NCI-H345 (cell line): ENCODE results near the gene FAH.

ENCODE experiments used
- DNase-seq: peaks from one replicate; lab custom pipeline; 2025; lab: John Stamatoyannopoulos, UW

Gene FAH

DNA sequence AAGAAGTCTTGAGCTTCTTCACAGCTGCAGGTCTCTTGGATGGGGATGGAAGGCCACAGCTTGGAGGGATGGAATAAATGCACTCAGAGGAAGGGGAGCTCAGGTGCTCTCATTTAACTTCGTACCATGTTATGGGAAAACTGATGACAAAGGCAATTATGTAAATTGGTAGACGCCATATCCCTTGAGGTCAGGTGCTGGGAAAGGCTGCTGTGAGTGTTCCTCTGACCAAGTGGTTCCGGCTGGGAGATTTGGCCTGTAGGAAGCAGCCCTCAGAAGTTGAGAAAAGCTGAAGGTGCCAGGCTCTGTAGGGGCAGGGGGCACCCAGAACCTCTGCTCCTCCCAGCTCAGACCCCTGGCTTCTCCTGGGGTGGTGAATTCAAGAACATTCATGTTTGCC is 47.1 kb downstream of the FAH start:
- DNase-seq: no peak

DNA sequence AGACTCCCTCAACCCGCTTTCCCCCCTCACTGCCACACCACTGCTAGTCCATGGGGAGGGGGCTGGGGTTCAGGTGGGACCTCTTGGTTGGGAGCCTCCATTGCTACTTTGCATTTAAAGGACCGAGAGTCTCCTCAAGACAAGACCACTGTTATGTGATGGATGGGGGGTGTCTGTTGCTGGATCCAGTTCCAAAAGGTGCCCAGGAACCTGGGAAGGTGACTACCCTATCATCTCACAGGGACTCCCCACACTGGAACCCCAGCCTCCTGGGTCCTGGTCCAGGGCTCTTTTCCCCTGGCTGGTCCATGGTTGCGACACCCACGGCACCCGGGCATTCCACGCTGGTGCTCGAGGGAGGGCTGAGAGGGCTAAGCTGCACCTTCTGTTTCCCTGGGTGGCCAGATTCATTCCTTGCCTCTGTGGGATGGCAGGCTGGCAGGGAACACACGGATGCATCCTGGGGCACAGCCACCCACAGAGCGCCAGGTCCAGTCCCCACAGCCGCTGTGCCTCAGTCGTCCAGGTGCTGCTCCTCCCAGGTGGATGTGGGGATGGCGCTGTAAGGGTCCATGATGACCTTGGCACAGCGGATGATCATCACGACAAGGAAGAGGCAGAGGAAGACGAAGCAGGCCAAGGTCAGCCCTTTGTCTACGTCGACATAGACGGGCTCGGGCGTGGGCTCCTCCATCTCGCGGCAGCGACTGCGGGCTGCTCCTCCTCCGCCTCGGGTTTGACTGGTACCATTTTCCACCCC is 48.6 kb downstream of the FAH start:
- no peak for DNase-seq

DNA sequence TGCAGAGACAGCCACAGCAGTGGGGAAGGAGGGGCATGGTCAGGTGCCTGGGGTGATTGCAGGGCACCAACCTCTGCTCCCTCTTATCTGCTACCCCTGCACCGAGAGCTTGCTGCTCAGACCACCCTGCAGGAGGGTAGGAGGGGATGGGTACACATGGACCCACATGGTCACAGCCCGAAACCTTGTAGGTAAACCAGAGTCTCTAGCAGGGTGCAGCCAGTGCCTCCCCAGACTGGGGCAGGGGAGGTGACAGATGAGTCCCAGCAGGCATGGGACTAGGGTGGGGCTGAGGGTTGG is 49.2 kb downstream of the FAH start:
- no peak for DNase-seq

DNA sequence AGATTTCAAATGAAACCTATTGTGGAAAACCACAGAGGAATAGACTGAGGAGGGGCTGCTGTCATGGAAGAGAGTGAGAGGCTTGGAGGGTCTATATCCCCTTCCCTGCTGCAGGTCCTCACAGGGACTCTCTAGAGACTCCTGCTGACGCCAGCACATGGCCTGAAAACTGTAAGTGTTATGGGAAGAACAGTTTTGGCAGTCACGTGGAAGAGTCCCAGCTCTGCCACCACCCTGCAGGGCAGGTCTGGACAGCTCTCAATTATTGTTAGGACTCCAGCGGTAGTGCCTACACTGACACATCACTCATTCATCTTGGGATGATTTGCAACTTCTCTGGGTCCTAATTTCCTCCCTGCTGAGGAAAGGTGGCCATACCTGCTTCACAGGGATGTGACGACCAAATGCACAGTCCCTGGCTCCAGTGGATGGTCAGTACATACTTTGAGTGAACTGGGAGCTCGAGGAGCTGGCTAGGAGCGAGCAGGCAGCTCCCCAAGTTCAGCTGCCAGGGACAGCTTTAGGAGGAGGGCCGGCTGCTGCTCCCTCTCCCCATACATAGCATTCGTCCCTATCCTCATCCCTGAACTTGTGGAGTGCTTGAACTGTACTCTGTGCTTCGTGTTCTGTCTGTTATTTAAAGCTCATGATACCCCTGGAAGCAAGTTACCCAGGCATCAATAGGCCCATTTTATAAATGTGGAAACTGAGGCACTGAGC is 50.0 kb downstream of the FAH start:
- DNase-seq: no peak

DNA sequence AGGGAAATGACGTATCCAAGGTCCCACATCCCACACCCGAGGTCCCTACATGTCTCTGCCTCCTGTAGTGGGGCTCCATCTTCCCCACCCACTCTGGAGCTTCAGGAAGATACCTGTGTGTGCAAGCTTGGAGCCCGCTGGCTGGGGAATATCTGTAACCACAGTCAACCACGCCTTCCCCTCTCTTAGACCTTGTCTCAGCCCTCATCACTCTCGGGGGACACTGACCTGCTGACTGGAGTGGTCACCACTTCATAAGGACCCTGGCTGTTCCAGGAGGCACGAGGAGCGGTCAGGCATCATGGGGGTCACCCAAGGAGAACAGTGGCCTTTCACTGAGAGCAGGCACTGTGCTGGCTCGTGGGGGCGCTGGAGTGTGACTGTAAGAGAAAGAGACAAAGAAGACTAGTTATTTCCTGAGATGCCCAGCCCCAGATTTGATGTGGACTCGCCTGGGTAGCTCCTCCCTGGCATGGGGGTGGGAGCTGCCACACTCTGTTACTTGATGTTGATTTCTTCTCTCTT is 50.6 kb downstream of the FAH start:
- no peak for DNase-seq

DNA sequence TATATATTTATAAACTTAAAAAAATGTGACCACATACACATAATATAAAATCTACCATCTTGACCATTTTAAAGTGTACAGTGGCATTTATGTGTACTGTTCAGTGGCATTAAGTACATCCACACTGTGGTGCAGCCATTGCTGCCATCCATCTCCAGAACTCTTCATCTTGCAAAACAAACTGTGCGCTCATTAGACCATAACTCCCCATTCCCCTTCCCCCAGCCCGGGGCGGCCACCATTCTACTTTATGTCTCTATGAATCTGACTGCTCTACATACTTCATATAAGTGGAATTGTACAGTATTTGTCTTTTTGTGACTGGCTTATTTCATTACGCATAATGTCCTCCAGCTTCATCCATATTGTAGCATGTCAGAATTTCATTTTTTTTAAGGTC is 51.4 kb downstream of the FAH start:
- DNase-seq: no peak

DNA sequence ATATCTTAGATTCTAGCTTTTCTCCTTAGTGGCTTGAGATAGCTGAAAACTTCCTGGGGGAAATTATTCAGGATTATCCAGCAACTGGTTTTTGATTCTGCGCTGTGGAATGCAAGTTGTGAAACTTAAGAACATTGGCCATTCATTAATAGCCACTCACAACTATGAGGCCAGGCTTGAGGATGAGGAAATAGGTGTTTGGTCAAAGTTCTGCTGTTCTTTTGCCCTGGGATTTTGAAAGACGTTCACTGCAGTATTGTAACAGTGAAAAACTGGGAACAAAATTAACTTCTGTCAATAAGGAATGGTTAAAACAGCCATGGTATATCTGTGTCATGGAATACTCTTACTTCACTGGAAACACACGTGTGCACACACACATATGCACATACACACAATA is 55.1 kb downstream of the FAH start:
- DNase-seq: no peak

DNA sequence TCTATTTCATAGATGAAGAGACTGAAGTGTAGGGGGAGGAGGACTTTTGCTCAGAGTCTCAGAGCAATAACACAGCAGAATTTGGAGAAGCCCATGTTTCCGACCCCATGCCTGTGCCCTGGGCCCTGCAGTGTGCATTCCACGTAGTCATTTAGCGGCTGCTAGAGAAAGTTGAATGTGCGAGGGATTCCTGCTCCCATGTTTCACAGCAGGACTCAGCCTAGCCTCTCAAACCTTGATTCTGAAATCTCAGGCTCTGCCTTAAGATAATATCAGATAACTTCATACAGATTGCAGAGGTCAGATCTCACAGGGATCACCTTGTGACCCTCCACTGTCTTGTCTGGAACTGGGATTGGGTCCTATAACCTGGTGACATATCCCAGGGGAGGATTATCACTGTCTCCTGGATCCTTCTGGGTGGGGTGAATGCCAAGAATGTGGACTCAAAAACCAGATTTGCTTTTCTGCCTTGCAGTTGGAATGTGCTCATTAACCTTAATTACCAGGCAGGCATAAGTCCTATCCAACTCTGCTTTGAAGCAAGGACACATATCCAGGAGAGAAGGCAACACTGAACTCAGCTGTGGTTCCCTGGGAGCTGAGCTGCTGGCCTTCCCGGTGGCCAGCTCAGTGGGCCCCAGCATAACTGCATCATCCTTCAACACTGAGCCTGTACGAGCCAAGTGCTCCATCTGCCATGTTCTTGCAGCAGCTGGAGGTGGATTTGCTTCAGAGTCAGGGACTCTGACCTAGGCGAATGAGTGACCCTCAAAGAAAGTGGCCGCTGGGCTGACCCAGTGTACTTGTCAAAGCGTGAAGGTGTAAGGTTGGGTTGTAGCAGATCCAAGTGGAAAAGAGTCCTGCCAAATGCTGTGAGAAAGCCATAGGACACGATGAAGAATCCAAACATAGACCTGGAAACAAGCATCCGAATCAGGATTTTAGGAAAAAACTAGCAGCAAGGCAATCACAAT is 56.2 kb downstream of the FAH start:
- DNase-seq: no peak

DNA sequence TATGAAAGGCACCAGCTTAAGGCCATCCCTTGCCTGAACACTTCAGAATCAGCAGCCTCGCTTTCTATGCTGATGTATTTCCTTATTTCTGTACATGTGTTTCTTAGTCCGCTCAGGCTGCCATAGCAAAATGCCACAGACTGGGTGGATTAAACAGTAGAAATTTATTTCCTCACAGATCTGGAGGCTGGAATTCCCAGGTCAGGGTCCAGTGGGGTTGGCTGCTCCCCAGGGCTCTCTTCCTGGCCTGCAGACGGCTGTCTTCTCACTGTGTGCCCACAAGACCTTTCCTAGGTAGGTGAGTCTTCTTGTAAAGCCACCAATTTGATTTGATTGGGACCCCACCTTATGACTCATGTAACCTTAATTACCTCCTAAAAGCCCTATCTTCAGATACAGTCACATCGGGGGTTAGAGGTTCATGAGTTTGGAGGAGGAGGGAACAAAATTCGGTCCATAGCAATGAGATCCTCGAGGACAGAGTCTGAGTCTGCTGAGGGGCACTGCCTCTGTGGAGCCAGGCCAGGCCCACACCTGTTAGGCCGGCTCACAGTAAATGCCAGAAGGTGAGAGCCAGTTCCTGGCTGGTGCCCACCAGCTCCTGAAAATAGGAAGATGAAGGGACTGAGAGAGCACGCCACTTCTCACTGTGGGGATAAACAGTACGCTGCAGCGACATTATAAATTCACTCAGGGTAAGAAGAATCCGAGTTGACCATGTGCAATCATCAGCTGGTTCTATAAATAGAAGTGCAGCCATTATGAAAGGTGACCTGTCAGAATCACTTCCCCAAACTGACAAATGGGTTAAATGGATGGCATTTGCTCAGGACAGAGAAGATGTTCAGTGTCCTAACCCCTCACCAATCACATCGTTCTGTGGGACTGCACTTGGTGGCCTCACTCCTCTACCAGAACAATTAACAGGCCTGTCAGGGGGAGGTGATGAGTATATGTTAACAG is 58.1 kb downstream of the FAH start:
- no peak for DNase-seq

DNA sequence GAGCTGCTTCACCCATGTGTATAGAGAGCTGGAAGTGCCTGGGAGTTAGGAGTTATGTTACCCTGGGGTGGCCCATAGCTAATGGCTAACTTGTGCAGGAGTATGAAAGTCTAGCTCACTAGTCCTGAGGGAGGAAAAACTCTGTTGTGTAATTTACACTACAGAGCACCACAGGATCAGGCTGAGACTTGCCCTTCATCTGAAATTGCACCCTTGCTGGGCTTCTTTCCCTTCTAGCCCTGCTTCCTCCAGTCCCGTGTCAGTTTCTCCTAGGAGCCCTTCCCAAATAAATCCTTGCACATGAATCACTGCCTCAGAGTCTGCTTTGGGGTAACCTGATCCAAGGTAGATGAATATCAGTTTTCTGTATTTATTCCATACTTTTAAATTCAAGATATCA is 59.2 kb downstream of the FAH start:
- no peak for DNase-seq

DNA sequence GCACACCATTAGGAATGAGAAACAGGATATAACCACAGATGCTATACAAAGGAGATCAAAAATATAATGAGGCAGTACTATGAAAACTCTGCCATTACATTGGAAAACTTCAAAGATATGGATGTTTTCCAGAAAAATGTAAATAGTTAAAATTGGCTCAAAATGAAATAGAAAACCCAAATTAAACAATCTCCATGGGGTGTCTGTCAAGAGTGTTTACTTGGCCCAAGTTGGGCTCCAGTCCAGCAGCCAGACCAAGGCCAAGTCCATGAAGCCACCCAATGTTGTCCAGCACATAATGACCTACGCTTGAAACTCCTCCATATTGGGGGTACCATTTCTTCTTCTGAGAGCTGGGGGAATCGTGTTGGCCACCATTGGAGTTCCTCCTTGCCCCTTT is 62.1 kb downstream of the FAH start:
- no peak for DNase-seq

DNA sequence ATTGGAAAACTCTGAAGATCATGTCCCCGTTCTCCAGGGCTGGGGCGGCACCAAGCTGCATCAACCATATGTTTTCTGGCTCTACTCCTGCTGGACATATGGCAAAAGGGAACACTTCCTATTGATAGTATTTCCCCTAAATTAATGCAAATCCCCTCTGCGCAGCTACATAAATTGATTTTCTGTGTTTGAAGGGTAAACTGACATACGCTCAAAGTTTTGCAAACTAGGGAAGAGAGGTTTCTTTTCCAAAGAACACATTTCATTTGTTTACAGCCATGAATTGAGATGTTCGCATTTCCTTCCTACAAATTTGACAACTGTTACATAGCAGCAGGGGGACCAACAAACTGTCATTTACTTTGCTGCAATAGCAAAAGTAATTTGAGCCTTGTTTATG is 63.3 kb downstream of the FAH start:
- no peak for DNase-seq

DNA sequence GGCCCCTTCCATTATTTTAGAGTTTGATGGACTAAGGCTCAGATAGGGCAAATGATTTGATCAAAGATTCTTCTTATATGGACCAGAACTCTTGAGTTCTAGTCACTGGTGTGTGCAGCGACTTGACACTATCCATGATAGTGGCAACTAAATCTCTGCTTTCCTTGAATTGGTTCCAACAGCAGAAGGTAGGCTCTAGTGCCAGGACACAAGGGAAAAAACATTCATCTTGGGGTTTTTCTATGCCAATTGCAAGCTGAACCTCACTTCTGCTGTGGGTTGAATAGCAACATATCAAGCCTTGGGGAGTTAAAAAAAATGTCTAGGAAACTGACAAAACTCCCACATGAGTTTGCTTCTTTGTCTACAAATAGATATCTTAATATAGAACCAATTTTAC is 64.1 kb downstream of the FAH start:
- no peak for DNase-seq

DNA sequence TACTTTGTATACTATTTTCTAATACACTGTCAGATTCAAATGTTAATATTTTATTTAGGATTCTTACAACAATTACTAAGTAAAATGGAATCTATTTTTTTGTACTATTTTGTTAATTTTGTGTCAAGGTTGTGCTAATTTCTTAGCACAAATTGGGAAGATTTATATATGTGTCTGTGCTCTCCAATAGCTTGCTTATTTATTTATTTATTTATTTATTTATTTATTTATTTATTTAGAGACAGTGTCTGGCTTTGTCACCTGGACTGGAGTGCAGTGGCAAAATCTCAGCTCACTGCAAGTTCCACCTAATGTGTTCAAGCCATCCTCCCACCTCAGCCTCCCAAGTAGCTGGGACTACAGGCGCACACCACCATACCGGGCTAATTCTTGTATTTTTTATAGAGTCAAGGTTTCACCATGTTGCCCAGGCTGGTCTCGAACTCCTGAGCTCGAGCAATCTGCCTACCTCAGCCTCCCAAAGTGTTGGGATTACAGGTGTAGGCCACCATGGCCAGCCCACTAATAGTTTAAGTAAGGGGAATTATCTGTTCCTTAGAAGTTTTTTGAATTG is 64.6 kb downstream of the FAH start:
- DNase-seq: no peak

DNA sequence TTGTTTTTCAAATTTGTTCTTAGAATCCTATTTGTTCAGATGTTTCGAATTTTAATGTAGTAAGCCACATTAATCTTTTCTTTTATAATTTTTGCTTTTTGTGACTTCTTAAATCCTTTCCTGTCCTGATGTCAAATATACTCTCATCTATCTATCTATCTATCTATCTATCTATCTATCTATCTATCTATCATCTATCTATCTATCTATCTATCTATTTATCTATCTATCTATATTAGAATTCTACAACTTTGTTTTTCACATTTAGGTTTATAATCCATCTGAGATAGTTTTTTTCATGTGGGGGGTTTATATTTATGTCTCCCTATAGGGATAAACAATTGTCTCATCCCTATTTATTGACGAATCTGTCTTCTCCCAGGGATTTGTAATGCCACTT is 67.2 kb downstream of the FAH start:
- no peak for DNase-seq

DNA sequence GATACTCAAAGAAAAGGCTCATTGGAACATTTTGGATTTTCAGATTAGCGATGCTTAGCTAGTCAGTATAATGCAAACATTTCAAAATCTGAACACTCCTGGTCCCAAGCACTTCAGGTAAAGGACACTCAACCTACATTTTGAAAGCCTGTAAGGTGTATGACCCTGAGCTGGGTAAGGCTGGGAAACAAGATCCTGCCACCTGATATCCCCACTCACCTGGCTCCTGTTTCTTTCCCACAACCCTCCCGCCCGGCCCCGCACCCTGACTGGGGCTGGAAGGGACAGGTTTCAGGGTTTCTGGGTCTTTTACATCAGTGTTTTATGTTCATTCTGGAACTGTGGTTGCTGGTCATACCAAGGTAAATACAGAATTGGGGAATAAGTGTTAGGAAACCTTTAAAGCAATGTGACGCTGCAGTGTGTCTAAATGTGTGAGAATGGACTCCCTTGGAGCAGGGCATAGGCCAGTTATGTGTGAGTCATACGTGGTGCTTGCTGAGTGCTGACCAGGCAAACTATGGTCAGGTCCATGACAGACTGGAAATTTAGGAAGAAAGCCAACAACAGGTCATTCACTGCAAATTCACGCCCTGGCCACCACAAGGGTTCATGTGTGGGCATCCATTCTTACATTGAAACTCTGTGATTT is 76.3 kb downstream of the FAH start:
- no peak for DNase-seq

DNA sequence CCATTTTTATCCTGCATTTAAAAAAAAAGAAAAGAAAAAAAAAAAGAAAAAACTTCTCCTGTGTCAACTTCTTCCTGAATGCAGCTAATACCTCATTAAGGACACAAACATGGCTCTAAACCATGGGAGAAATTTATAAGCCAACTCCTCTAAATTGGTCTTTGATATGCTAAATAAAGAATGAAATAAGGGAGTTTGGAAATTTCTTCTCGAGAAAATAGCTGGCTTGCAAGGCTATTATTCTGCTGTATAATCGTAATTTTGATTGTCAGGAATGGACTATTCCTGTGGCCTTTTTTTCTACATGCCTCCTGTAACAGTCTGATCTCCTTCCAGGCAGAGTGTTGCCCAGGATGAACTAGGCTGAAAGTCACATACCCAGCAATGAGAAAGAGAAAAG is 78.6 kb downstream of the FAH start:
- no peak for DNase-seq

DNA sequence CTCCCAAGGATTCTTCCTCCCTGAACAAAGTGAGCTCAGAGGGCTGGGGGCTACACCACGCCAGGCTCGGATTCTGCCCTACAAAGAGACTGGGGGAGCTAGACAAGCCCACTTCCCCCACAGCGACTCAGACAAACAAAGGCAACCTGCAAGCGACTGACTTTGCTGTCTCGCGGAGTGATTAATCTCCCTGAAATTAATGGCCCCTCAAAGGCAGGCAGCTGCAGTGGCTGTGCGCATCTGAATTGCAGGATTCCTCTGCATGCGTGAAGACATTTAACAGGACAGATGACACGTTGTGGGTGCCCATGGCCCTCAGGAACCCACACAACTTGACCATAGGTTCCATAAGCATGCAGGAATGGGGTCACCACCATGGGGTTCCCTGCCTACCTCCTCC is 80.8 kb downstream of the FAH start:
- no peak for DNase-seq

DNA sequence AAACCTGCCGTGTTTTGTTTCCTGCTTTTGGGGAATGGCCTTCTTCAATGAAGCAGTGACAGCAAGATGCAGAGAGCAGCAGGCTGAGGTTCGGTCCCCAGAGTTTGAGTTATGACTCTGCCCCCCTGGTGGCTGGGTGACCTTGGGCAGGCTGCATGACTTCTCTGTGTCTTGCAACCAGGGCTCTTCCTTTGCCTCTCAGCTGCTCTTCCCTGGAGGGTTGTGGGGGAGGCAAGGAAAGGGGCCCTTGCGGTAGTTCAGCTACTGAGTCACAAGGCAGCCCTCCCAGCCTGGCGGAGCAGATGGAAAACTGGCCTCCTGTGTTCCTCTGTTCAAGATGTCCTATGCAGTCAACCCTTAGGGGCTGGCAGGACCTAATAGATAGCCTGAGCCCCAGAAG is 82.1 kb downstream of the FAH start:
- DNase-seq: no peak
